Fibroblast of lung (primary cell): ENCODE results near the gene WIPF2.

Experiments used
- CTCF ChIP-seq, 2 donors: IDR thresholded peaks in 1 of 2; conservative IDR thresholded peaks in 1 of 2; 1 replicate in 1 of 2; 2 replicates in 1 of 2; pipeline ENCODE4 v1.5.1; 2011 to 2012; ENCODE audit warnings: low read length in 2 of 2, control low read depth in 1 of 2, inconsistent platforms in 1 of 2, low read depth in 1 of 2, mild to moderate bottlenecking in 1 of 2
- EZH2 ChIP-seq: IDR thresholded peaks from 2 replicates; pipeline ENCODE4 v1.5.1; 2012; ENCODE audit warnings: low read length, control low read depth, mild to moderate bottlenecking; ENCODE audit errors: missing control alignments

GRCh38 chr17:40291281-40291664 lies 72.2 kb downstream of the WIPF2 start:
- TF ChIP-seq CTCF (conservative IDR thresholded peaks at IDR 0.05 in 1 of 2, IDR thresholded peaks at IDR 0.05 in 1 of 2; ENCODE audit: low read depth in 1 of 2, low read length in 2 of 2), result no peak
- no peak for TF ChIP-seq EZH2
